CD4-positive, alpha-beta T cell treated with Interleukin-10 for 1 hour (primary cell): ENCODE measurements around the gene PRELID3B.

Source experiments
- DNase-seq: peaks from one replicate; pipeline ENCODE4 v3.0.0-alpha.2; 2020

PRELID3B gene

GRCh38 chr20:58991715-58992114 lies 50.9 kb downstream of the PRELID3B start:
- DNase-seq: no peak

- DNase-seq: no peak
These were observed 51.7 kb downstream of the PRELID3B start for GRCh38 chr20:58990651-58991445.

GRCh38 chr20:58989196-58989595 lies 53.4 kb downstream of the PRELID3B start:
- DNase-seq: no peak

GRCh38 chr20:58988565-58988882 lies 54.1 kb downstream of the PRELID3B start:
- DNase-seq: no peak

DNA sequence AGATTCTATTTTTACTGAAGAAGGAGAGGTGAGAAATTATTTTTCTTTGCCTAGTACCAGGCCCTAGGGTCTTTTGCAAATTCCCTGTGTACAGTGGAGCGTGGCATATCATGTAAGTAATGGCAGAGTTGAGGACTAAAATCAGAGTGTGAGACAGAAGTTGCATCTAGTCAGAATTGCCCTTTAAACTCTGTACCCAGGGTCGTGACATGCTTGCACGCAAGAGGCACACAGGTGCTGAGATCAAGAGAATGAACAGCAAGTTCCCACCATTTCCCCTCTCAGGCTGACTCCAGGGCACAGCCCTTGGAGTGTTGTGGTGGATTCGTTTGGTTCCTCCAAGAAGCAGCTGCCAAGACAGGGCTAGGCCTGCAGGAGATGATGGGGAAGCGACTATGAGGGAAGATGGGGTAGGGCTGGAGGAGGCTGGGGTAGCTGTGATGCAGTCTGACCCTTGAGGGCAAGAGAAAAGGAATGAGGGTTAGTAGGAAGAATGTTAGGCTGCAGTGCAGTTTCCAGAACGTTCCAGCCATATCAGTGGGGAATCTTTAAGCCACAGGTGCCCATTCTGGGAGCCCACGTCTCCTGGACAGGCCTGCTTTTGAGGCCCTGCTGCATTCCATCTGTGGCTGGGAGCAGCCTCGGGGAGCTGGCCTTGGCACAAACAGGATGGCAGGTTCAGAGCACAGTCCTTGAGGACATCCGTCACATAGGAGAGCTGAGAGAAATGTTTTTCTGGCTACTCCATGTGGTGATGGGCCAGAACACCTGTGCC lies 54.6 kb downstream of the PRELID3B start:
- DNase-seq: no peak

- DNase-seq: no peak
These were observed 55.5 kb downstream of the PRELID3B start for GRCh38 chr20:58986968-58987517.

- DNase-seq: no peak
These were observed 56.2 kb downstream of the PRELID3B start for GRCh38 chr20:58986286-58986967.

DNA sequence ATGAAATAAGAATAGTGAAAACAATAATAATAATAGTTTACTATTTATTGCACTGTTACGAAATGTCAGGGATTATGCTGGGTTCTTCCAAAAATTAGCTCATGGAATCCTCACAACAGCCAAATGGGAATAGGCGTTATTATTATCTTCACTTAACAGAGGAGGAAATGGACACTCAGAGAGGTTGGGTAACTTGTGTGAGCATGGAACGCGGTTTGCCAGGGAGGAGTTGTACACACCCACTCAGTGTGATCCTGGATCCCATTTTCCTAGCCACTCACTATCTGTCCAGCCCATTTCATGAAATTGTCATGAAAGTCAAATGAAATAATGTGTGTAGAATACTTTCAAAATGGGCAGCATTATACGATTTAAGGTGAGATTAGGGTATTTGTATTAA lies 56.9 kb downstream of the PRELID3B start:
- no peak for DNase-seq

- no peak for DNase-seq
These were observed 57.9 kb downstream of the PRELID3B start for GRCh38 chr20:58984691-58985090.
